Measurements from ENCODE around the gene GPR78. TPM values are rescaled to one million over a fixed set of nuclear protein-coding genes. Genes with fewer than 3 reads are reported as not detected.

The GPR78 gene
- total RNA-seq, 1 experiment from 2014 or later, result 3.4 TPM

GRCh38 chr4:8573266-8573665 lies 6.9 kb upstream of the GPR78 start:
- no peak for DNase-seq
- Histone ChIP-seq H3K9me3 (ENCODE audit: control insufficient read depth, low read depth, low read length) (no peaks in the 10 kb centered on the region), H3T11ph (ENCODE audit: low read length) (no peak overlapping the region), H2BK5ac (ENCODE audit: insufficient read length, low read length) (no peak overlapping the region), H2AK5ac (ENCODE audit: insufficient read length, low read length) (no peak overlapping the region), H2BK12ac (ENCODE audit: insufficient read length, low read depth, low read length) (no peak overlapping the region), H3K18ac (ENCODE audit: insufficient read length, low read depth, low read length) (no peak overlapping the region), H4K20me1 (ENCODE audit: control insufficient read depth, insufficient read depth, insufficient read length) (no peaks in the 10 kb centered on the region), H3K4ac (ENCODE audit: low read depth, low read length) (no peak overlapping the region), H3K9ac (ENCODE audit: extremely low read depth, insufficient read length, low read length) (no peak overlapping the region), H4K5ac (ENCODE audit: insufficient read length, low read depth, low read length) (no peak overlapping the region), H3K14ac (ENCODE audit: insufficient read depth, low read length) (no peak overlapping the region), H3K23me2 (ENCODE audit: insufficient read length, low read depth, low read length, poor library complexity, severe bottlenecking) (no peaks in the 10 kb centered on the region), H4K8ac (replicated peaks; ENCODE audit: insufficient read length, low read depth, low read length) (no peak overlapping the region), H3K27ac (ENCODE audit: insufficient read length, low read depth, low read length) (no peak overlapping the region), H3K23ac (ENCODE audit: insufficient read length, low read depth, low read length) (no peak overlapping the region), H2AFZ (ENCODE audit: low read length) (no peak overlapping the region), H3K79me1 (ENCODE audit: insufficient read depth, low read depth, low read length, poor library complexity, severe bottlenecking) (no peaks in the 10 kb centered on the region), H3K79me2 (ENCODE audit: insufficient read depth, low read length) (no peaks in the 10 kb centered on the region), H2BK20ac (ENCODE audit: low read depth, low read length, poor library complexity, severe bottlenecking) (no peak overlapping the region), H3K4me2 (ENCODE audit: insufficient read depth, insufficient read length, low read length) (no peak overlapping the region), H3K56ac (ENCODE audit: insufficient read length, low read depth, low read length) (no peak overlapping the region), H3K4me1 (ENCODE audit: insufficient read depth, low read length) (no peaks in the 10 kb centered on the region), H4K91ac (ENCODE audit: insufficient read length, low read depth, low read length) (no peak overlapping the region), H2BK120ac (ENCODE audit: low read depth, low read length, poor library complexity, severe bottlenecking) (no peak overlapping the region), H3K27me3 (ENCODE audit: insufficient read depth, low read length) (no peaks in the 10 kb centered on the region; the same call in 1 of the 2 replicates), H2BK15ac (ENCODE audit: low read depth, low read length) (no peak overlapping the region)
- Mint-ChIP-seq H3K9me3 (peaks cover 0 to 3% of the 10 kb centered on the region in 2 experiments; a peak in 1 of 5 replicates), H3K27me3 (ENCODE audit: low read depth) (peaks cover 11% of the 10 kb centered on the region), H3K4me3 (no peak overlapping the region), H3K36me3 (ENCODE audit: insufficient read depth in 1 of 3, low read depth in 3 of 3) (no peaks in the 10 kb centered on the region; a peak in 2 of 7 replicates), H3K27ac (no peak overlapping the region; a peak in 1 of 7 replicates), H3K4me1 (peaks cover 41 to 42% of the 10 kb centered on the region in 2 experiments)
- WGBS (ENCODE audit: extremely low coverage, insufficient read length, low lambda C conversion rate), result no CpG with 5 or more reads among the region's 5 CpGs
- TF ChIP-seq, protein P1, sequence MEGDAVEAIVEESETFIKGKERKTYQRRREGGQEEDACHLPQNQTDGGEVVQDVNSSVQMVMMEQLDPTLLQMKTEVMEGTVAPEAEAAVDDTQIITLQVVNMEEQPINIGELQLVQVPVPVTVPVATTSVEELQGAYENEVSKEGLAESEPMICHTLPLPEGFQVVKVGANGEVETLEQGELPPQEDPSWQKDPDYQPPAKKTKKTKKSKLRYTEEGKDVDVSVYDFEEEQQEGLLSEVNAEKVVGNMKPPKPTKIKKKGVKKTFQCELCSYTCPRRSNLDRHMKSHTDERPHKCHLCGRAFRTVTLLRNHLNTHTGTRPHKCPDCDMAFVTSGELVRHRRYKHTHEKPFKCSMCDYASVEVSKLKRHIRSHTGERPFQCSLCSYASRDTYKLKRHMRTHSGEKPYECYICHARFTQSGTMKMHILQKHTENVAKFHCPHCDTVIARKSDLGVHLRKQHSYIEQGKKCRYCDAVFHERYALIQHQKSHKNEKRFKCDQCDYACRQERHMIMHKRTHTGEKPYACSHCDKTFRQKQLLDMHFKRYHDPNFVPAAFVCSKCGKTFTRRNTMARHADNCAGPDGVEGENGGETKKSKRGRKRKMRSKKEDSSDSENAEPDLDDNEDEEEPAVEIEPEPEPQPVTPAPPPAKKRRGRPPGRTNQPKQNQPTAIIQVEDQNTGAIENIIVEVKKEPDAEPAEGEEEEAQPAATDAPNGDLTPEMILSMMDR (conservative IDR thresholded peaks at IDR 0.05), result no peak
